Measurements from ENCODE around the gene RNF224. TPM values are rescaled to one million over a fixed set of nuclear protein-coding genes. Genes with fewer than 3 reads are reported as not detected.

The RNF224 gene
- total and polyA plus RNA-seq, 2 donors: 0.09 TPM; not detected in 1

DNA sequence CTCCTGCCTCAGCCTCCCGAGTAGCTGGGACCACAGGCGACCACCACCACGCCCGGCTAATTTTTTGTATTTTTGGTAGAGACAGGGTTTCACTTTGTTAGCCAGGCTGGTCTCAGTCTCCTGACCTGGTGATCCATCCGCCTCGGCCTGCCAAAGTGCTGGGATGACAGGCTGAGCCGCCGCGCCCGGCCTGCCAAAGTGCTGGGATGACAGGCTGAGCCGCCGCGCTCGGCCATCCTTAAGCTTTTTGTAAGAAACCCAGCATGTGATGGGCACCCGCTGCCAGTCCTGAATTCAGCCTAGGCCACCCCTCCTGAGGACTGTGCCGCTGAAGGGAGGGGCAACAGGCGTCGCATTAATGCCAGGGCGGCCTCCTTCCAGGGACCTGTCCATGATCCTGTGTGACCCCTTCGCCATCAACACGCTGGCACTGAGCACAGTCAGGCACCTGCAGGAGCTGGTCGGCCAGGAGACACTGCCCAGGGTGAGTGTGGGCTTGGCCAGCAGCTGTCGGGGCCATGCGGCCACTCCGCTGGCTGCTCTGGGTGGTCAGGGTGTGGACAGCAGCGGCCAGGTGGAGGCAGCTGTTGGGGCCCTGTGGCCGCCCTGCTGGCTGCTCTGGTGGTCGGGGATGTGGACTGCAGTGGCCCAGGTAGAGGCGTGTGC, 38.3 kb downstream of the RNF224 start:
- H3K4me1 ChIP-seq (ENCODE audit: insufficient read depth): no peaks in the 10 kb centered on the region
- DNase-seq (ENCODE audit: extremely low spot score): no peak
- WGBS: 92% methylated on average over 29 of the region's 29 CpGs
- no peak overlapping the region for H3K4me3 ChIP-seq (ENCODE audit: low read depth, low read length)
- H3K27ac ChIP-seq (ENCODE audit: low read depth): no peak overlapping the region
- H3K36me3 ChIP-seq (ENCODE audit: insufficient read depth): peaks cover 3% of the 10 kb centered on the region

DNA sequence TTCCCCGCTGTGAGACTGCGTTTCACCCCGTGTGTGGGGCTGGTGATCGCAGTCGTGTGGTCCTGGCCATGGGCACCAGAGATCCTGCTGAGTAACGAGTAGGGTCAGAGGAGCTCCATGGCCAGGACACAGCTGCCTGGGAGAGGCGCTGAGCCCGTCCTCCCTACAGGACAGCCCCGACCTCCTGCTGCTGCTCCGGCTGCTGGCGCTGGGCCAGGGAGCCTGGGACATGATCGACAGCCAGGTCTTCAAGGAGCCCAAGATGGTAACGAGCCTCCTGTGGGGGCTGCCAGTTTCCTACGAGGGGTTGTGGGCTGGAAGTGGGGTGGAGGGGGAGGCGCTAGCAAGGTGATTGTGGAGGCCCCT, 38.8 kb downstream of the RNF224 start:
- no peak overlapping the region for H3K4me3 ChIP-seq (ENCODE audit: low read depth, low read length)
- no peak overlapping the region for H3K27ac ChIP-seq (ENCODE audit: low read depth)
- H3K36me3 ChIP-seq (ENCODE audit: insufficient read depth): peaks cover 3% of the 10 kb centered on the region
- no peak for DNase-seq (ENCODE audit: extremely low spot score)
- 88% methylated on average over 15 of the region's 15 CpGs for WGBS
- no peaks in the 10 kb centered on the region for H3K4me1 ChIP-seq (ENCODE audit: insufficient read depth)

DNA sequence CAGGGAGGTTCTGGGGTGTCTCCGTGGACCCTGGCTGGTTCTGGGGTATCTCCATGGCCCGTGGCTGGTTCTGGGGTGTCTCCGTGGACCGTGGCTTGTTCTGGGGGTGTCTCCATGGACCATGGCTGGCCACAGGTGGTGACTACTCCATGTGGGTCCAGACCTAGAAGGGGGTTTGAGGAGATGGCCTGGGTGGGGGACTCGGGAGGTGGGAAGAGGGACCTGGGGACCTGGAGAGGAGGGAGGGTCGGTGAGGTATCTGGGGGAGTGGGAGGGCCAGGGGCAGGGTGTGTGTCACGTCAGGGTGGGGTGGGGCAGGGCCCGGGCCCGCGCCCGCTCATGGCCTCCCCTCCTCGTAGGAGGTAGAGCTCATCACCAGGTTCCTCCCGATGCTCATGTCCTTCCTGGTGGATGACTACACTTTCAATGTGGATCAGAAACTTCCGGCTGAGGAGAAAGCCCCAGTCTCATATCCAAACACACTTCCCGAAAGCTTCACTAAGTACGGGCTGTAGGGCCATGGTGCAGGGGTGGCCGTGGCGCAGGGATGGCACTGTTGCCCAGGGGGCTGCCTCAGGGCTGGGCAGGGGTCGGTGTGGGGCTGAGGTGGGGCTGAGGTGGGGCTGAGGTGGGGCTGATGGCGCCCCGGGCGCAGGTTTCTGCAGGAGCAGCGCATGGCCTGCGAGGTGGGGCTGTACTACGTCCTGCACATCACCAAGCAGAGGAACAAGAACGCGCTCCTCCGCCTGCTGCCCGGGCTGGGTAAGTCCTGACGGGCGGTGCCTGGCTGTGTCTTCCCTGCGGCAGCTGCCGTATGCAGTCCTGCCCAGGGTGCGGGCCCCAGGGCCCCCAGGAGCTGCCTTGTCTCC, 39.5 kb downstream of the RNF224 start:
- DNase-seq (ENCODE audit: extremely low spot score): no peak
- Histone ChIP-seq H3K27ac (ENCODE audit: low read depth) (no peak overlapping the region), H3K4me1 (ENCODE audit: insufficient read depth) (no peaks in the 10 kb centered on the region), H3K4me3 (ENCODE audit: low read depth, low read length) (no peak overlapping the region), H3K36me3 (ENCODE audit: insufficient read depth) (peaks cover 3% of the 10 kb centered on the region)
- 89% methylated on average over 34 of the region's 34 CpGs for WGBS

DNA sequence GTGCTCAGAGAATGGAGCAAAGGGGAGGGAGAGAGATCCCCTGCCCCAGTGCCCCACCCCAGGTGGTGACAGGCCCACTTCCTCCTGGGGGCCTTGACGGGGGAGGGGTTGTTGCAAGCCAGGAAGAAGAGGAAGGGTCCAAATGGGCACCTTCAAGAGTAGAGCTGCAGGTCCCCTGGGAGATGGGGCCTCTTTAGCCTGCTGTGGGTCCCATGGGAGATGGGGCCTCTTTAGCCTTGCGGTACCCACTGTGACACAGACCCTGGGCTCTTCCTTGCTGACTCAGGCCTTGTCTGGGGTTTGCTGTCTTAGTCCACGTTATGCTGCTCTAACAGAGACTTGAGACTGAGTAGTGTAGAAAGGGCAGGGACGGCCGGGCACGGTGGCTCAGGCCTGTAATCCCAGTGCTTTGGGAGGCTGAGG, 40.6 kb downstream of the RNF224 start:
- Histone ChIP-seq H3K4me1 (ENCODE audit: insufficient read depth) (no peaks in the 10 kb centered on the region), H3K36me3 (ENCODE audit: insufficient read depth) (peaks cover 3% of the 10 kb centered on the region), H3K4me3 (ENCODE audit: low read depth, low read length) (no peak overlapping the region), H3K27ac (ENCODE audit: low read depth) (no peak overlapping the region)
- WGBS: 88% methylated on average over 6 of the region's 6 CpGs
- DNase-seq (ENCODE audit: extremely low spot score): no peak

DNA sequence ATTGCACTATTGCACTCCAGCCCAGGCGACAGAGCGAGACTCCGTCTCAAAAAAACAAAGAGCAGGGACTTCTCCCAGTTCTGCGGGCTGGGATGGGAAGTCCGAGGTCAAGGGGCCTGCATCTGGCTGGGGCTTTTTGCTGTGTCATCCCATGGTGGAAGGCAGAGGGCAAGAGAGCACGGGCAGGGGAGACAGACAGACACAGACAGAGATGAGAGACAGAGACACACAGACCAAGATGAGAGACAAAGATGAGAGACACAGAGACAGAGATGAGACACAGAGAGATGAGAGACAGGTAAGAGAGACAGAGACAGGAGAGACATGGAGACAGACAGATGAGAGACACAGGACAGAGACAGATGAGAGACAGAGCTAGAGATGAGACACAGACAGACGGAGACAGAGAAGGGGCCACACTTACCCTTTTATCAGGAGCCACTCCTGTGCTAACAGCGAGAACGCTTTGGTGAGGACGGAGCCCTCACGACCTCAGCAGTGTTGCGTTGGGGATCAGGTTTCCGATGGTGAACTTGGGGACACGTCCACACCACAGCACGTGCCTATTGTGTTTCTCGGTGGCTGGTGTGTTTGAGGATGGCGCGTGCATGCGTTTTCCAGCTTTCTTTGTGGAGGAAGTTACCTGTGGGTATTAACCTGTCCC, 41.4 kb downstream of the RNF224 start:
- H3K36me3 ChIP-seq (ENCODE audit: insufficient read depth): peaks cover 3% of the 10 kb centered on the region
- DNase-seq (ENCODE audit: extremely low spot score): no peak
- H3K4me1 ChIP-seq (ENCODE audit: insufficient read depth): no peaks in the 10 kb centered on the region
- H3K27ac ChIP-seq (ENCODE audit: low read depth): peak overlapping the region; percentile 25
- no peak overlapping the region for H3K4me3 ChIP-seq (ENCODE audit: low read depth, low read length)
- 79% methylated on average over 19 of the region's 19 CpGs for WGBS

DNA sequence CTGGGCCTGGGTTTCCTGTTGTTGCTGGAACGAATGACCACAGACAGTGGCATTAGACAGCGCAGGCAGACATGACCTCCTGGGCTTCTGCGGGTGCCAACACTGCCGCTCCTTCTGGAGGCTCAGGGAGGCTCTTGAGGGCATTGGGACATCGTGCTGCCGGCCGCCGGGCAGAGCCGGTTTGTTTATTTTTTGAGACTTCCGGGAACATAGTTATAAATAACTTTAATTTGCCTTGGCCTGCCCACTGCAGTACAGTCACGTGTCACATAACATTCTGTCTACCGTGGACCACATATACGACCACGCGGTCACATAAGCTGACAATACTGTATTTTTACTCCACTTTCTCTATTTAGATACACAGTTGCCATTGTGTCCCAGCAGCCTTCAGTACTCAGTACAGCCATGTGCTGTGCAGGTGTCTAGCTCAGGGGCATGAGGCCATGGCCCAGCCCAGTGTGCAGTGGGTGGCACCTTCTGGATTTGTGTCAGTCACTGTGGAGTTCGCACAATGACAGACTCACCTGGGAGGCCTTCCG, 42.0 kb downstream of the RNF224 start:
- Histone ChIP-seq H3K27ac (ENCODE audit: low read depth) (no peak overlapping the region), H3K4me1 (ENCODE audit: insufficient read depth) (no peaks in the 10 kb centered on the region), H3K4me3 (ENCODE audit: low read depth, low read length) (no peak overlapping the region), H3K36me3 (ENCODE audit: insufficient read depth) (no peaks in the 10 kb centered on the region)
- 41% methylated on average over 17 of the region's 17 CpGs for WGBS
- no peak for DNase-seq (ENCODE audit: extremely low spot score)

DNA sequence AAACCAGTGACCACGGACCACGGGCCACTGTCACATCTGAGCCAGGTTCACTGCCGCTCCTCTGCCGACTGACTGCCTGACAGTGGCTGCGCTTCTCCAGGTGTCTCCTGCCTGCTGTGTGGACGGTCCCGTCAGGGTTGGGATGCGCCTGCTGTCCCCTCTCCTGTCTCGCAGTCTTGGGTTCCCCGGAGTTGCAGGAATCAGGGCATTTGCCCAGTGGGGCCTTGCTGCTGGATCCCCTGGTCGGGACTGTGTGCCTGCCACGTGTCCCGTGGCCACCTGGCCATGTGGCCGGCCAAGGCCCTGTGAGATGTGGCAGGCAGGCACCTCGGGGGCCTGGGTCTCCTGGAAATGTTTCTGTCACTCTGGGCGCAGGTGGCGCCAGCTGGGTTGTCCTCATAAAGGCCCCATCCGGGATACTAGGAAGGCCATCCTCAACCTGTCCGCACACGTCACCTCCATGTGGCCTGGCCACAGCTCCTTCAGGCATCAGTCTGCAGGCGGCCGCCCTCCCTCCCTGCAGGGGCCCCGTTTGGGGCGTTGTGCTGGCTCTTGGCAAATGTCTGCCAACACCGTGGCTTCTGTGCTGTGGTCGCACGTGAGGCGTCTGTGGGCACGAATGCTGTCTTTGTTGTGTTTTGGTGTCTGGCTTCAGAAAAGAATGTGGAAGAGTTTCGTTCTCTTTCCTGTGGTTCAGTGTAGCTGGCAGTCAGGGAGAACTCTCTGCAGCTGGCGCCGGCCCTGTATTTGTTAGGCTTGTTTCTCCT, 43.8 kb downstream of the RNF224 start:
- Histone ChIP-seq H3K36me3 (ENCODE audit: insufficient read depth) (no peaks in the 10 kb centered on the region), H3K27ac (ENCODE audit: low read depth) (no peak overlapping the region), H3K4me1 (ENCODE audit: insufficient read depth) (no peaks in the 10 kb centered on the region), H3K4me3 (ENCODE audit: low read depth, low read length) (no peak overlapping the region)
- WGBS: 87% methylated on average over 32 of the region's 32 CpGs
- DNase-seq (ENCODE audit: extremely low spot score): no peak

DNA sequence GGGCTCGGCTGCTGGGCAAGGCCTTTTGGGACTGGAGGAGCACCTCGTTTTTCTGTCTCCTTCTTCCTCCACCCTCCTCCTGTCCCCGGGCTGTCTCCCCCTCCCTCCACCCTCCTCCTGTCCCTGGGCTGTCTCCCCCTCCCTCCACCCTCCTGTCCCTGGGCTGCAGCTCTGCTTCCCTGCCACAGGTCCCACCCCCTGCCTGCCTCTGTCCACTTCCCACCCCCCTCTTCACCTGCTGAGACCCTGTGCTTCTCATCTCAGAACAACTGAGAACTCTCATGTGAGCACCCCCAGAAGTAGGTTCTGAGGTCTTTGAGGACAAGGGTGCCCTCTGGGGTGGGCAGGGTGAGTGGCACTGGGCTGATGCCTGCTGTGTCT, 44.4 kb downstream of the RNF224 start:
- Histone ChIP-seq H3K4me3 (ENCODE audit: low read depth, low read length) (no peak overlapping the region), H3K36me3 (ENCODE audit: insufficient read depth) (no peaks in the 10 kb centered on the region), H3K27ac (ENCODE audit: low read depth) (no peak overlapping the region), H3K4me1 (ENCODE audit: insufficient read depth) (peaks cover 2% of the 10 kb centered on the region)
- no peak for DNase-seq (ENCODE audit: extremely low spot score)
- WGBS: 46% methylated on average over 3 of the region's 3 CpGs

DNA sequence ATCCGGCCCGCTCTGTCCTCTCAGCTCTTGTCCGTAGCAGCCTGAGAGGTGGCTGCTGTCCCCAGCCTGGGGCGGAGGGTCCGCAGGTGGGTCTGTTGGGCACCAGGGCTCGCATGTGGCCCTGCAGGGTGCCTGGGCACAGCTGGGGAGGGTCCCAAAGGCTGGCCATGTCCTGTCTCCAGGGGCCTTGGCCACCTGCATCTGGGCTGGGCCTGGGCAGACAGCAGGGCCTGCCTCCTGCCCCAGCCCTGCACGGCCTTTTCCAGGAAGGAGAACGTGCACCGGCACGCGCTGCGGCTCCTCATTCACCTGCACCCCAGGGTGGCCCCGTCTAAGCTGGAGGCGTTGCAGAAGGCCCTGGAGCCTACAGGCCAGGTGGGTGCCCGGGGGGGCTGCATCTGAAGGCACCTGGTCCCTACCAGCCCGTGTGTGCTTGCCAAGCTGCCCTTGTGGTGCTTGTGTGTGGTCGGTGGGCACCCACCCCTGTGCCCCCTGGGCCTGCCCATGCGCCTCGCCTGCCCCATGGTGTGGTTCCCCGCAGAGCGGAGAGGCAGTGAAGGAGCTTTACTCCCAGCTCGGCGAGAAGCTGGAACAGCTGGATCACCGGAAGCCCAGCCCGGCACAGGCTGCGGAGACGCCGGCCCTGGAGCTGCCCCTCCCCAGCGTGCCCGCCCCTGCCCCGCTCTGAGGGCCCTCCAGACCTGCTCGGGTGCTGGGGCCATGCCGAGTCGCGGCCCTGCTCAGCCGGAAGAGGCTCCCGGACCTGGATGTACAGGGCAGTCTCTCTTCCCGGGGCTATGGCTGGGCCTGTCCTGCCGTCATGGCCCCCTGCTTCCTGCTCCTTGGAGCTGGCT, 45.2 kb downstream of the RNF224 start:
- DNase-seq (ENCODE audit: extremely low spot score): no peak
- Histone ChIP-seq H3K36me3 (ENCODE audit: insufficient read depth) (no peaks in the 10 kb centered on the region), H3K4me3 (ENCODE audit: low read depth, low read length) (no peak overlapping the region), H3K27ac (ENCODE audit: low read depth) (no peak overlapping the region), H3K4me1 (ENCODE audit: insufficient read depth) (peaks cover 4% of the 10 kb centered on the region)
- 90% methylated on average over 39 of the region's 39 CpGs for WGBS

DNA sequence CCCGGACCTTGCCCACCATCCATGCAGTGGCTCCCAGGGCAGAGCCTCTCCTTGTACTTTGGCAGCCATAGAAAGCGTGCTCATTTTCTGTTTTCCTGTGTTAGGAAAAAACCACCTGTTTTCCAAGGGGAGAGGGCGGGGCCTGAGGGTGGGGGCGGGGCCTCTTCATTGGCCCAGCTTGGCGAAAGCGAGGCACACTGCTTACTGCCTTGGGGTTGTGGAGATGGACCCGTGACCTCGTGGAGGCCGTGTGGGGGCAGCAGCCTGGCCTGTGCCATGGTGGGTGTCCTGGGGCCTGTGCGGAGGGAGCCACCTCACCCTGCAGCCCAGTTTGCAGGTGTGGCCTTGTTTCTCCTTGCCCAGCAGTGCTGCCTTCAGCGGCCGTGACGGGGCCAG, 45.8 kb downstream of the RNF224 start:
- 84% methylated on average over 13 of the region's 13 CpGs for WGBS
- H3K4me1 ChIP-seq (ENCODE audit: insufficient read depth): peaks cover 4% of the 10 kb centered on the region
- DNase-seq (ENCODE audit: extremely low spot score): no peak
- no peak overlapping the region for H3K4me3 ChIP-seq (ENCODE audit: low read depth, low read length)
- H3K27ac ChIP-seq (ENCODE audit: low read depth): no peak overlapping the region
- no peaks in the 10 kb centered on the region for H3K36me3 ChIP-seq (ENCODE audit: insufficient read depth)

DNA sequence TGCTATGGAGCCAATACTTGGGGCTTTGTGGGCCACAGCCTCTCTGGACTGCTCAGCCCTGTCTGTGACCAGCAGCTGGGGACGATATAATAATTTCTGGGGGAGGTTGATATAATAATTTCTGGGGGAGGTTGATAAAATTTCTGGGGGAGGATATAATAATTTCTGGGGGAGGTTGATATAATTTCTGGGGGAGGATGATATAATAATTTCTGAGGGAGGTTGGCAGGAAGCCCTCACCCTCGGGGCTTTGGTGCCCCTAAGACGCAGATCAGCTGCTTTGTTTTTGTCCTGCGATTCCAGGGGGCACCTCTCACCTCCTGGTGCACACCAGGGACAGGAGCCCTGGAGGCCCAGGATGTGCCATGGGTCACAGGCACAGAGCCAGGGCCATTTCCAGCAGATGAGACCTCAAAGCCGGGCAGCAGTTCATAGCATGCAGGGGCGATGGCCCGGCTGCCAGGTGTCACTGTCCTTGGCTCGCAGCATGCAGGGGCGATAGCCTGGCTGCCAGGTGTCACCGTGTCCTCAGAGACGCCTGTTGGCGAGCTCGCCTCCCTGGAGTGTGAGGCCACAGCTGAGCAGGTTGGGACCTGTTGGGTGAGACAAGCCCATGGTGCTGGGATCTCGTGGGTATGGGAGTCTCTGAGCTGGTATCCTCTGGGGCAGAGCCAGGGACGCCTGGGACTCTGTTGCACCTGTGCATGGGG, 46.5 kb downstream of the RNF224 start:
- H3K4me3 ChIP-seq (ENCODE audit: low read depth, low read length): no peak overlapping the region
- peaks cover 7% of the 10 kb centered on the region for H3K4me1 ChIP-seq (ENCODE audit: insufficient read depth)
- WGBS: 79% methylated on average over 15 of the region's 15 CpGs
- no peak for DNase-seq (ENCODE audit: extremely low spot score)
- no peak overlapping the region for H3K27ac ChIP-seq (ENCODE audit: low read depth)
- no peaks in the 10 kb centered on the region for H3K36me3 ChIP-seq (ENCODE audit: insufficient read depth)

DNA sequence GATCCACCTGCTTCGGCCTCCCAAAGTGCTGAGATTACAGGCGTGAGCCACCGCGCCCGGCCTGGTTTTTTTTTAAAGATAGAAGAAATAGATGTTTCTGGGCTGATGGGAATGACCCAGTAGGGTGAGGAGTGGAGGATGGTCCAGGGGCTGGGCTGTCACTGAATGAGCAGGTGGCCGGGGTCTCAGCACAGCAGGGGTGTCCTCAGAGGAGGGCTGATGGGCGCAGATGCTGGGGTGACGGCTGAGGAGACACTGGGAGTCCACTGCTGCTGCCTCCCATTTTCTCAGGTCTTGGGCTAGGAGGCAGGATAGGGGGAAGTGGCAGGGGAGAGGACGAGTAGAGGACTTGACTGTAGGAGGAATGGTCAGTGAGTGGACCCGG, 47.9 kb downstream of the RNF224 start:
- DNase-seq (ENCODE audit: extremely low spot score): no peak
- no peaks in the 10 kb centered on the region for H3K36me3 ChIP-seq (ENCODE audit: insufficient read depth)

More for the DNA sequence above, 47.9 kb downstream of the RNF224 start:
- Histone ChIP-seq H3K4me3 (ENCODE audit: low read depth, low read length) (no peak overlapping the region), H3K4me1 (ENCODE audit: insufficient read depth) (peaks cover 7% of the 10 kb centered on the region), H3K27ac (ENCODE audit: low read depth) (no peak overlapping the region)
- 85% methylated on average over 10 of the region's 10 CpGs for WGBS
